ENCODE data around the gene WSB2.

Gene WSB2

DNA sequence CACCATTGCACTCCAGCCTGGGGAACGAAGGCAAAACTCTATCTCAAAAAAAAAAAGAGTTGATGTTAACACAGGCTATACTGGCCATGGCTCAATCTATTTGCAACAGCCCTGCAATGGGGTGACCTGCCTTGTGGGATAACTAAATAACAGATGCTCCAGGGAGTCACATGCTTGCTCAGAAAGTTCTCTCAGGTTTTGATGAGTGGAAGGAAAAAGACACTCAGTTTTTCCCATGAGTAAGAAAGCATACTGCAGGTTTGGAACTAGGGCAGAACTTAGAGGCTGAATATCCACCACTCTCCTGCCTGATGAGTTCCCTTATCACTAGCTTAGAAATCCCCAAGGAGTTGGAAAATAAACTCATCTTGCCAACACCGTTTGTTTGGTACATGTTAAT is 16.9 kb downstream of the WSB2 start:
- Histone ChIP-seq H3K9ac (ENCODE audit: low read length) (no peak overlapping the region), H3K27me3 (ENCODE audit: control insufficient read depth, insufficient read depth, low read length) (no peaks in the 10 kb centered on the region), H3K36me3 (ENCODE audit: control insufficient read depth, insufficient read depth, low read length) (peaks cover 26% of the 10 kb centered on the region), H3K4me3 (ENCODE audit: low read length) (no peak overlapping the region), H3K9me3 (ENCODE audit: control insufficient read depth, low read length) (no peaks in the 10 kb centered on the region), H3K4me1 (ENCODE audit: control insufficient read depth, insufficient read depth, low read length) (no peaks in the 10 kb centered on the region)

- Histone ChIP-seq H3K9me3 (ENCODE audit: control insufficient read depth, low read length) (no peaks in the 10 kb centered on the region), H3K27me3 (ENCODE audit: control insufficient read depth, insufficient read depth, low read length) (no peaks in the 10 kb centered on the region), H3K9ac (ENCODE audit: low read length) (no peak overlapping the region), H3K36me3 (ENCODE audit: control insufficient read depth, insufficient read depth, low read length) (peaks cover 26% of the 10 kb centered on the region), H3K4me3 (ENCODE audit: low read length) (no peak overlapping the region), H3K4me1 (ENCODE audit: control insufficient read depth, insufficient read depth, low read length) (no peaks in the 10 kb centered on the region)
Observed at GRCh38 chr12:118042091-118042490, 18.9 kb downstream of the WSB2 start.

- no peak overlapping the region for H3K4me3 ChIP-seq (ENCODE audit: low read length)
- H3K27me3 ChIP-seq (ENCODE audit: control insufficient read depth, insufficient read depth, low read length), result no peaks in the 10 kb centered on the region
- peaks cover 29% of the 10 kb centered on the region for H3K36me3 ChIP-seq (ENCODE audit: control insufficient read depth, insufficient read depth, low read length)
- peaks cover 6% of the 10 kb centered on the region for H3K4me1 ChIP-seq (ENCODE audit: control insufficient read depth, insufficient read depth, low read length)
- no peaks in the 10 kb centered on the region for H3K9me3 ChIP-seq (ENCODE audit: control insufficient read depth, low read length)
- H3K9ac ChIP-seq (ENCODE audit: low read length), result no peak overlapping the region
Observed at GRCh38 chr12:118038137-118038536, 22.8 kb downstream of the WSB2 start.

GRCh38 chr12:118036672-118037411 is 24.1 kb downstream of the WSB2 start:
- Histone ChIP-seq H3K36me3 (ENCODE audit: control insufficient read depth, insufficient read depth, low read length) (peaks cover 22% of the 10 kb centered on the region), H3K9me3 (ENCODE audit: control insufficient read depth, low read length) (no peaks in the 10 kb centered on the region), H3K4me1 (ENCODE audit: control insufficient read depth, insufficient read depth, low read length) (peaks cover 6% of the 10 kb centered on the region), H3K9ac (ENCODE audit: low read length) (no peak overlapping the region), H3K4me3 (ENCODE audit: low read length) (no peak overlapping the region), H3K27me3 (ENCODE audit: control insufficient read depth, insufficient read depth, low read length) (no peaks in the 10 kb centered on the region)

DNA sequence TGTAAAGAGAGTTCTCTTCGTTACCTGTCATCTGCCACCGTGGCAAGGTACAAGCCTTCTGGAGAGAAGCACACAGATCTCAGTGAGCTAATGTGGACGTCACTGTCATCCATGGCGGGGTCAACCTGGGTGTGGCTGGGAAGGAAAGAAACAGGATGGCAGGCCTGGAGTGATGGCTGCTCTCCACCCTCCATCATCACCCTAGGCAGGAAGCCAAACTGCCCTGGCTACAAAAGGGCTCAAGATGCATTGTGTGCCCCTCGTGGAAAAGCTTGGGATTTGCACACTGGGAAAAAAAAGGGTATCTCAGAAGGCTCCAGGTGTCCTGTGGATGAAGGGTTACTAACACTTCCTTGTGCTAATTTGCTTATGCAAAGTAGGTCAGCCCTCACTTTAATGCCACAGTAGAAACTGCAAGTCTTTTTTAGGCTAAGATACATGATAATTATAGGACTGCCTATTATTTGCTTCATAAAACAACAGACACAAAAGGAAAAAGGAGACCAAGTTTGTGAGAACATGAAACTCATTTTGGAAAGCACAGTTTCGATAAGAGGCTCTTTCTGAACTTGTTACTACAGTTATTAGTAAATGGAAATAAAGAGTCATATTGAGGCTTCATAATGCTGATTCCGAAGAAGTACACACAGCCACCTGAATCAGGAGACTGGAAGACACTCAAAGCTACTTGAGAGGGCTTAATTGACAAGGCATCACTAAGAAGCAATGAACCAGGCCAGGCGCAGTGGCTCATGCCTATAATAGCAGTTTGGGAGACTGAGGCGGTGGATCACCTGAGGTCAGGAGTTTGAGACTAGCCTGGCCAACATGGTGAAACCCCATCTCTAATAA is 25.6 kb downstream of the WSB2 start:
- Histone ChIP-seq H3K4me3 (ENCODE audit: low read length) (no peak overlapping the region), H3K36me3 (ENCODE audit: control insufficient read depth, insufficient read depth, low read length) (peaks cover 11% of the 10 kb centered on the region), H3K27me3 (ENCODE audit: control insufficient read depth, insufficient read depth, low read length) (no peaks in the 10 kb centered on the region), H3K9ac (ENCODE audit: low read length) (no peak overlapping the region), H3K9me3 (ENCODE audit: control insufficient read depth, low read length) (no peaks in the 10 kb centered on the region), H3K4me1 (ENCODE audit: control insufficient read depth, insufficient read depth, low read length) (peaks cover 6% of the 10 kb centered on the region)

DNA sequence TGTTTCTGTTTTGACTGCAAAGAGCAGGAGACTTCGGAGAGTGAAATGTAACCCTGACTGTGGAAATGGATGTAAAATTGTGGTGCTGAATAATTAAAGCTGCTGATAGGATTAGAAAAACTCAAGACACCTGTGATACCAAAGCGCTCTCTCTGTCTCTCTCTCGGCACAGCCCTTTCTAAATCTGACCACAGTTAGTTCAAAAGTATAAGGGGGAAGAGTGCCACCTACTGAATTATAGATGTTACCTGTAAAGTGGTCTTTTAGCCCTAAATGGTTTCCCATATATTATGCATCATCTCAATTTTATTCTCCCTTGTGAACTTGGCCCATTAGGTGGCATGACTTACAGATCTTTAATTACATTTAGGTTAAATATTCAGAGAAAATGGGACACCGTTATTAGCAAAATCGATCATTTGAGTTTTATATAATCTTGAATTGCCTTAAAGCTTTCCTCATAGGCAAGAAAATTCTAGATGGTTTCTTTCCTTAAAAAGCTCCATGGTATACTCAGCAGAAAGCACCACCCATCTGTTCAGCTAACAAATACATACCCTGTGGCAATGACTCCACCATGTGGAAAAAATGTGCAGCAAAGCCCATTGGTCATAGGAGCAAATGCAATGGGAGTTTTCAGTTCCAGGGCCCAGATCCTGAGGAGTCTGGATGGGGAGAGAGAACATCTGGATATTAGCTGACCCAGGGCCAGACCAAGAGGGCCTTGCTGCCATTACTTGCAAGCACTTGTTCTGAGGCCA is 26.4 kb downstream of the WSB2 start:
- Histone ChIP-seq H3K9ac (ENCODE audit: low read length) (no peak overlapping the region), H3K9me3 (ENCODE audit: control insufficient read depth, low read length) (no peaks in the 10 kb centered on the region), H3K4me3 (ENCODE audit: low read length) (no peak overlapping the region), H3K27me3 (ENCODE audit: control insufficient read depth, insufficient read depth, low read length) (no peaks in the 10 kb centered on the region), H3K4me1 (ENCODE audit: control insufficient read depth, insufficient read depth, low read length) (peaks cover 6% of the 10 kb centered on the region), H3K36me3 (ENCODE audit: control insufficient read depth, insufficient read depth, low read length) (peaks cover 11% of the 10 kb centered on the region)

- no peaks in the 10 kb centered on the region for H3K9me3 ChIP-seq (ENCODE audit: control insufficient read depth, low read length)
- H3K36me3 ChIP-seq (ENCODE audit: control insufficient read depth, insufficient read depth, low read length), result peaks cover 11% of the 10 kb centered on the region
Observed at GRCh38 chr12:118033902-118034301, 27.1 kb downstream of the WSB2 start.

GRCh38 chr12:118033323-118033722 is 27.7 kb downstream of the WSB2 start:
- no peaks in the 10 kb centered on the region for H3K9me3 ChIP-seq (ENCODE audit: control insufficient read depth, low read length)
- H3K4me1 ChIP-seq (ENCODE audit: control insufficient read depth, insufficient read depth, low read length), result peaks cover 6% of the 10 kb centered on the region
- H3K9ac ChIP-seq (ENCODE audit: low read length), result no peak overlapping the region
- H3K36me3 ChIP-seq (ENCODE audit: control insufficient read depth, insufficient read depth, low read length), result peaks cover 11% of the 10 kb centered on the region
- no peaks in the 10 kb centered on the region for H3K27me3 ChIP-seq (ENCODE audit: control insufficient read depth, insufficient read depth, low read length)
- no peak overlapping the region for H3K4me3 ChIP-seq (ENCODE audit: low read length)

More at GRCh38 chr12:118033902-118034301, 27.1 kb downstream of the WSB2 start:
- H3K4me1 ChIP-seq (ENCODE audit: control insufficient read depth, insufficient read depth, low read length), result peaks cover 6% of the 10 kb centered on the region
- H3K9ac ChIP-seq (ENCODE audit: low read length), result no peak overlapping the region
- no peaks in the 10 kb centered on the region for H3K27me3 ChIP-seq (ENCODE audit: control insufficient read depth, insufficient read depth, low read length)
- H3K4me3 ChIP-seq (ENCODE audit: low read length), result no peak overlapping the region

GRCh38 chr12:118032188-118032587 is 28.8 kb downstream of the WSB2 start:
- Histone ChIP-seq H3K9me3 (ENCODE audit: control insufficient read depth, low read length) (no peaks in the 10 kb centered on the region), H3K27me3 (ENCODE audit: control insufficient read depth, insufficient read depth, low read length) (no peaks in the 10 kb centered on the region), H3K36me3 (ENCODE audit: control insufficient read depth, insufficient read depth, low read length) (peaks cover 11% of the 10 kb centered on the region), H3K4me3 (ENCODE audit: low read length) (no peak overlapping the region), H3K4me1 (ENCODE audit: control insufficient read depth, insufficient read depth, low read length) (peaks cover 6% of the 10 kb centered on the region), H3K9ac (ENCODE audit: low read length) (no peak overlapping the region)

- no peaks in the 10 kb centered on the region for H3K9me3 ChIP-seq (ENCODE audit: control insufficient read depth, low read length)
- no peak overlapping the region for H3K4me3 ChIP-seq (ENCODE audit: low read length)
- no peak overlapping the region for H3K9ac ChIP-seq (ENCODE audit: low read length)
- H3K27me3 ChIP-seq (ENCODE audit: control insufficient read depth, insufficient read depth, low read length), result no peaks in the 10 kb centered on the region
- peaks cover 4% of the 10 kb centered on the region for H3K36me3 ChIP-seq (ENCODE audit: control insufficient read depth, insufficient read depth, low read length)
- H3K4me1 ChIP-seq (ENCODE audit: control insufficient read depth, insufficient read depth, low read length), result no peaks in the 10 kb centered on the region
Observed at GRCh38 chr12:118029166-118029565, 31.8 kb downstream of the WSB2 start.

- peaks cover 4% of the 10 kb centered on the region for H3K36me3 ChIP-seq (ENCODE audit: control insufficient read depth, insufficient read depth, low read length)
- no peaks in the 10 kb centered on the region for H3K27me3 ChIP-seq (ENCODE audit: control insufficient read depth, insufficient read depth, low read length)
Observed at GRCh38 chr12:118025168-118025567, 35.8 kb downstream of the WSB2 start.

More at GRCh38 chr12:118025168-118025567, 35.8 kb downstream of the WSB2 start:
- Histone ChIP-seq H3K9me3 (ENCODE audit: control insufficient read depth, low read length) (no peaks in the 10 kb centered on the region), H3K4me3 (ENCODE audit: low read length) (no peak overlapping the region), H3K4me1 (ENCODE audit: control insufficient read depth, insufficient read depth, low read length) (no peaks in the 10 kb centered on the region), H3K9ac (ENCODE audit: low read length) (no peak overlapping the region)

All from mucosa of stomach (tissue), 1 donor.